GM21619 (cell line): ENCODE data around the gene MIB2.
A peak's percentile ranks its signal among the peaks of the same experiment; 100 is the strongest.

ENCODE experiments used
- ATAC-seq: cut with Tn5 transposase; IDR thresholded peaks from one replicate; pipeline ENCODE4 v1.9.1; 2021; ENCODE audit not compliant: unreplicated experiment

The MIB2 gene

DNA sequence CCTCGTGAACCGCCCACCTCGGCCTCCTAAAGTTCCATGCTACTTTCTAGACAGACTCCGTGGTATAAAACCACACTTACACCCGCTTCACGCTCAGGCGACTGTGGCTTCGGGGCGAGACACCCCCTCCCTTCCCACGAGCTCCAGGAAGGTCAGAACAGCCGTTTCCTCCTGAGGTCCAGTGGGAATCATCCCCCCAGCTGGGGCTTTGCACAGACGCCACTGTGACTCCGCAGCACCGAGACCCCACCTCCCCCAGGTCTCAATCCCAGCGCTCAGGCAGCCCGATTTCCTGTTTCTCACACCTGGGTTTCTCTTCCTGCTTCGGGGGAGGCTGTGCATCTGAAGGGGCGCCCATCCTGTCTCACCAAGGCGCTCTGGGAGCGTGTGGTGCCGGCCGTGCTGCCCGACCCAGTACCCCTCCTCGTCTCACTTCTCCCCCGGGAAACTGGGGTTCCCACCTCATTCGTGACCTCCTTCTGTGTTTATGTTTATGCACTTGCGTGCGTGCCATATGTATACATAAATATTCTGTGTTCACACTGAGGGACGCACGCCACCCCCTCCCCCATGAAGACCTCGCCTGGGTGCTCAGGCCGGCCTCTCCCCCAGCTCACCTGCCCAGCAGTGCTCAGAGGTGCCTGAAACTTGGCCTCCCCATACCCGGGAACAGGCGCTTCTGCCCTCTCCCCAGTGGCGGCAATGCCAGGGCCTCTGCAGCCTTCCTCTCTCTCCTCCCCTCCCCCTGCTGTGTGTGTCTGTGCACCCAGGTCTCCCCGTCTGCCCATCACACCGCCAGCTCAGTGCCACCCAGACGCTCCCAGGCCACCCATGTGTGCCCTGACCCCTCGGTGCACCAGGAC lies 62.6 kb downstream of the MIB2 start:
- peak; percentile 63 for ATAC-seq

DNA sequence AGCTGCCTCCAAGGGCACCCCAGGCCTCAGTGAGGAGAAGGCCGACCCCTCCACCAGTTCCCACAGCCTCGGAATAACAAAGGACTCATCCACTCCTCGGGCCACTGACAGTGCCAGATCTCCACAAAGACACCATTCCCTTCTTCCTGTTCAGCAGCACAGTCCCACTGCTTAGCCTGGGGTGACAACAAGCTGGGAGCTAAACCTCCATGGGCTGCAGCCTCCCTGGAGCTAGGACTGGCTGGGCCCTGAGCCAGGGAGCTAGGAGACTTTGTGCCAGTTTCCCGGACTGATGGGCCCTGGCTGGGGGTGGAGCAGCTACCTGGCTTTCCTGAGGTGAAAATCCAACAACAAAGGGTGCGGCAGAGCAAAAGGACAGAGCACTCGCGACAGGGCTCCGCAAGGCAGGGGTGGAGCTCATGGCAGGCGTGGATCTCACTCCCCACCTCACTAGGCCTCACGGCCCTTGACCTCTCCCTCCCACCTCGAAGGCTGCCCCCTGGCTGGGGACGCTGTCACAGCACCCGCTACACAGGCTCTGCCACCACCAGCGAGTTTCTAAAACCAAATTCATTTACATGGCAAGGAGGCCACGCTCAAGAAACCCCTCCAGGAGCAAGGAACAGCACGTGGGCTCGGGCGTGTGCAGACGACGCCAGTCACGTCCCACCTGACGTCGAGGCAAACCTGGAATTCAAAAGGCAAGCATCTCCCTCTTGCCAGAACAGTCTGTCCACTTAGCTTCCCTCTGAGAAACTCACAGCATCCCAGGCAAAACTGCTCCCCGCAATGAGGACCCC lies 63.5 kb downstream of the MIB2 start:
- no peak for ATAC-seq
